ENCODE results near the gene PRPS1.
"Not testable (repeated sequence)": the region's sequence is repeated elsewhere in the genome, so short reads cannot be mapped to it uniquely, and the experiment has no call there.

Gene PRPS1

GRCh38 chrX:107632346-107632745, 4.0 kb downstream of the PRPS1 start:
- DNase-seq: no peak

GRCh38 chrX:107646735-107647134, 18.4 kb downstream of the PRPS1 start:
- DNase-seq: no peak

- DNase-seq: no peak
These were observed 20.0 kb downstream of the PRPS1 start for GRCh38 chrX:107648332-107648731.

- DNase-seq: no peak
These were observed 26.2 kb downstream of the PRPS1 start for GRCh38 chrX:107654566-107654871.

- DNase-seq: peak; percentile 47
These were observed 26.8 kb downstream of the PRPS1 start for GRCh38 chrX:107654872-107655761.

GRCh38 chrX:107656978-107657377, 28.7 kb downstream of the PRPS1 start:
- no peak for DNase-seq

- no peak for DNase-seq
These were observed 30.4 kb downstream of the PRPS1 start for GRCh38 chrX:107658660-107659059.

- DNase-seq: no peak
These were observed 31.0 kb downstream of the PRPS1 start for GRCh38 chrX:107659286-107659685.

- DNase-seq: no peak
These were observed 31.5 kb downstream of the PRPS1 start for GRCh38 chrX:107659768-107660167.

- no peak for DNase-seq
These were observed 33.8 kb downstream of the PRPS1 start for GRCh38 chrX:107662145-107662544.

- DNase-seq: no peak
These were observed 34.5 kb downstream of the PRPS1 start for GRCh38 chrX:107662824-107663223.

GRCh38 chrX:107666931-107667330, 38.6 kb downstream of the PRPS1 start:
- DNase-seq: no peak

GRCh38 chrX:107667426-107667825, 39.1 kb downstream of the PRPS1 start:
- DNase-seq: no peak

- not testable (repeated sequence) for DNase-seq
These were observed 40.4 kb downstream of the PRPS1 start for GRCh38 chrX:107668710-107669109.

- DNase-seq: no peak
These were observed 41.0 kb downstream of the PRPS1 start for GRCh38 chrX:107669261-107669660.

GRCh38 chrX:107669885-107670628, 41.7 kb downstream of the PRPS1 start:
- DNase-seq: no peak

- DNase-seq: not testable (repeated sequence)
These were observed 42.9 kb downstream of the PRPS1 start for GRCh38 chrX:107671256-107671655.

GRCh38 chrX:107672955-107673378, 44.7 kb downstream of the PRPS1 start:
- peak; percentile 42 for DNase-seq

- no peak for DNase-seq
These were observed 45.1 kb downstream of the PRPS1 start for GRCh38 chrX:107673431-107673830.

- DNase-seq: peak; percentile 71
These were observed 45.7 kb downstream of the PRPS1 start for GRCh38 chrX:107673933-107674479.

- DNase-seq: no peak
These were observed 46.4 kb downstream of the PRPS1 start for GRCh38 chrX:107674480-107675364.

GRCh38 chrX:107675365-107675654, 47.0 kb downstream of the PRPS1 start:
- DNase-seq: no peak
